ENCODE data around the gene TMPRSS2. TPM values are rescaled to one million over a fixed set of nuclear protein-coding genes. Genes with fewer than 3 reads are reported as not detected.

TMPRSS2 gene
- polyA plus RNA-seq, 4 donors: 35.5 to 50.1 (median 37.1) TPM

DNA sequence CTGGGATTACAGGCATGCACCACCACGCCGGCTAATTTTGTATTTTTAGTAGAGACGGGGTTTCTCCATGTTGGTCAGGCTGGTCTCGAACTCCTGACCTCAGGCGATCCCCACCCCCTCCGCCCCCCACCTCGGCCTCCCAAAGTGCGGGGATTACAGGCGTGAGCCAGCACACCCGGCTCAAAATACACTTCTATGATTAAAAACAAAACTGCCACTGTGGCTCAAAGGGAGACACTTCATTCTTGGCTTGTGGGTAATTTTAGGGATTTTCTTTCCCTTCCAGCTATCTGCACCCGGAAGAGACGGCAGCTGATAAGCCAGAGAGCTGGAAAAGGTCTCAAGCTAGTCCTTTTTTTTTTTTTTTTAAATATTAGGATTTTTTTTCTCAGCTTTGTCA is 24.5 kb downstream of the TMPRSS2 start:
- DNase-seq (ENCODE audit: low read depth in 4 of 4, low spot score in 3 of 4): no peak

DNA sequence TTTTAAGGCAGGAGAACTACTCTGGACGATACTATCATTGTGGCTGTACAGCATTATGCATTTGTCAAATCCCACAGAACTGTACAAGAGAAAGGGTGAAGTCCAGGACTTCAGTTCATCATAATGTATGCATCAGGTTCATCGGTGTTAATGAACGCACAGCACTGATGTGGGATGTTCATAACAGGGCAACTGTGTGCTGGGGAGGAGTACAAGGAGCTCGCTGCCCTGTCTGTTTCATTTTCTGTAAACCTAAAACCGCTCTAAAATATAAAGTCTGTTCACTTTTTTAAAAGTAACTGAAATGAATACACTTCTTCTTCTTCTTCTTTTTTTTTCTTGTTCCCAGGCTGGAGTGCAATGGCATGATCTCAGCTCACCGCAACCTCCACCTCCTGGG is 25.0 kb downstream of the TMPRSS2 start:
- no peak for DNase-seq (ENCODE audit: low read depth in 4 of 4, low spot score in 3 of 4)

DNA sequence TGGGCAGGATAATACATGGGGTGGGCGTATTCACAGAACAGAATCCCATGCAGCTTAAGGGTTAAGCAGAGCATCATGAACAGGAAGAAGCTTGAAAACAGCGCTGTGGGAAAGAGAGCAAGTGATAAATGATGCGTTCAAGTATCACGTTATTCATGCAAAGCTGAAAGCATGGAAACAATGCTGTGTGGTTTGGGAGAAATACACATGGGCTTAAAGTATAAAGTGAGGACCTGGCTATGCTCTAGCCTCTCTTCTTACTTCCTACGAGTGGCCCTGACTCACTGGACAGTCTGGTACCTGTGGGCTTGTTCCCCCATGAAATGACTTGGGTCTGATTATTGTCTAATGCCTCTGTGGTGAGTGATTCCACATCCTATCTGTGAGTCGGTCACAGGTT is 25.7 kb downstream of the TMPRSS2 start:
- no peak for DNase-seq (ENCODE audit: low read depth in 4 of 4, low spot score in 3 of 4)

DNA sequence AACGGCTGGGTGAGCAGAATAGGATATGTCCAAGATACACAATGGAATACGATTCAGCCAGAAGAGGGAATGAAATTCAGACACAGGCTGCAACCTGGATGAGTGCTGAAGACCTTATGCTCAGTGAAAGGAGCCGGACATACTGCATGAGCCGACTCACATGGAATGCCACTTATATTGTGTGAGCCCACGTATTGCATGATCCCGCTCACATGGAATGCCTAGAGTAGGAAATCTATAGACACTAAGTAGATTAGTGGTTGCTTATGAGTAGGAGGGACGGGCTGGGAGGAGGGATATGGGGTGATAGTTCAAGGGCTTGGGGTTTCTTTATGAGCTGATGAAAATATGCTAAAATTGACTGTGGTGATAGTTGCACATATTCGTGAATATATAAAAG is 26.8 kb downstream of the TMPRSS2 start:
- DNase-seq (ENCODE audit: low read depth in 4 of 4, low spot score in 3 of 4): no peak

DNA sequence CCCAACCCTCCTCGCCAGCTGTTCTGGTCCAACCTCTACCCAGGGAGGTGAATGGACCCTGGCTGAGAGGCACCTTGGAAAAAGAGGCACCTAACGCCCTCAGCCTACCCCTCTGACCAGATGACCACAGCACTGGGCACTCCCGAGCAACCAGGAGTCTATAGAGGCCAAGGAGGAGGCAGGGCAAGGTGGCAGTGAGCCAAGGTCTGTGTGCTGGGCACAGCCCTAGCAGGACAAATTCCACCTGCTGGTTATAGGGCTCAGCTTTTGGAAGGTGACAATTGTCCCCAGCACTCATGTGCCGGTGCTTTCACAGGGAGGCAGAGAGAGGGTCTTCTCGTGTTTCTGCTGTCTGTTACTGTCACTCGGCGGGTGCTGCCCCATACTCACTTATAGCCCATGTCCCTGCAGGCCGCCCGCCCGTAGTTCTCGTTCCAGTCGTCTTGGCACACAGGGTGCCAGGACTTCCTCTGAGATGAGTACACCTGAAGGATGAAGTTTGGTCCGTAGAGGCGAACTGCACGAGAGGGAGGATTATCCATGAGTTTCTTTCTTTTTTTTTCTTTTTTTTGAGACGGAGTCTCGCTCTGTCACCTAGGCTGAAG is 27.8 kb downstream of the TMPRSS2 start:
- no peak for DNase-seq (ENCODE audit: low read depth in 4 of 4, low spot score in 3 of 4)

DNA sequence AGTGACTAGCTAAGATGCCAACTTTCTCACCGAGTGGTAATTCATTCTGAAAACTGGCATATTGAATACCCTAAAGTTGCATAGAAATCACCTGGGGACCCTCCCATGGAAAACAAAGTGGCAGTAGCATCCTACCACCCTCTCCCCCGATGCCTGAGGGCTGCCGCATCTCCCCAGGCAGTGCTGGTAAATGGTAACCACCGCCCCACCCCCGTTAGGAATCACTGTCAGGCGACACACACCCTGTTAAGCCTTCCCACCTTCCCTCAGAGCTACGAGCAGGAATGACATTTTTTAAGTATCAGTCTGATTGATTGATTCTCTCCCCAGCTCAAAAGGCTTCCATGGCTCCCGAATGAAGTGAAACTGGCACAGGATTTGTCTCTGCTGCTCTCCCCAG is 28.3 kb downstream of the TMPRSS2 start:
- no peak for DNase-seq (ENCODE audit: low read depth in 4 of 4, low spot score in 3 of 4)

DNA sequence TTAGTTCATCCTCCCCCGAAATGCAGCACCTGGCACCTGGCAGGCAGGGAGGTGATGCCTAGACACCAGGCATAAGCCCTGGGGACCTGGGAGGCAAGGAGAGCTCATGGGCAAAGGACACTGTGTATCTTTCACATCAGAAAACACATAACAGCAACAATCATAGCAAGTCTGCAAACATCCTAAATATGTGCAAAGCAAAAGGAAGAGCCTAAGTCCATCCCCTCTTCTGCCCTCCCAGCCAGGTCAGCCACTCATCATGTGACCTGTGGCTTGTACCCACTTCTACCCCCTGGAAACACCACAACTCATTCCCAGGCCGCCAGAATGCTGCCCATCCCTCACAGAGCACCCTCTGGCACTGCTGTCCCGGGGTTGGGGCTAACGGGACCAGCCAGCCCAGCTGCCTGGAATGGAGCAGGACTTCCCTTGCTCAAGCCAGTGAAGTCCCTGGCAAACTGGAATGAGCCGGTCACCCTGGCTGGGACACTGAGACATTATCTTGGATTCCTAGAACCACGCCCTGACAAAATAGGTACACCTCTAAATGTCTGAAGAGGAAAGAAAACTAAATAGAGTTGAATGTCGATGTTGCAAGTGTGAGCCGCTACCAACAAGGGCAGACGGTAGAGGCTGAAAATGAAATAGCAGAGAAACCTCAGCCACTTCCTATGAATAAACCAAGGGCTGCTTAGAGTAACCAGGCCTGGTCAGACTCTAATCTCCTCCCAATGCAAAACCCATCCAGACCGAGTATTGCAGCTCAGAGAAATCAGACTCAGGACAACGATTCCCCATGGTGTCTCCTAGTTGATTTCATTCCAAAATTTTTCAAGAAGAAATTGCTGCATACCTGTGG is 29.4 kb downstream of the TMPRSS2 start:
- DNase-seq (ENCODE audit: low read depth in 4 of 4, low spot score in 3 of 4): no peak

DNA sequence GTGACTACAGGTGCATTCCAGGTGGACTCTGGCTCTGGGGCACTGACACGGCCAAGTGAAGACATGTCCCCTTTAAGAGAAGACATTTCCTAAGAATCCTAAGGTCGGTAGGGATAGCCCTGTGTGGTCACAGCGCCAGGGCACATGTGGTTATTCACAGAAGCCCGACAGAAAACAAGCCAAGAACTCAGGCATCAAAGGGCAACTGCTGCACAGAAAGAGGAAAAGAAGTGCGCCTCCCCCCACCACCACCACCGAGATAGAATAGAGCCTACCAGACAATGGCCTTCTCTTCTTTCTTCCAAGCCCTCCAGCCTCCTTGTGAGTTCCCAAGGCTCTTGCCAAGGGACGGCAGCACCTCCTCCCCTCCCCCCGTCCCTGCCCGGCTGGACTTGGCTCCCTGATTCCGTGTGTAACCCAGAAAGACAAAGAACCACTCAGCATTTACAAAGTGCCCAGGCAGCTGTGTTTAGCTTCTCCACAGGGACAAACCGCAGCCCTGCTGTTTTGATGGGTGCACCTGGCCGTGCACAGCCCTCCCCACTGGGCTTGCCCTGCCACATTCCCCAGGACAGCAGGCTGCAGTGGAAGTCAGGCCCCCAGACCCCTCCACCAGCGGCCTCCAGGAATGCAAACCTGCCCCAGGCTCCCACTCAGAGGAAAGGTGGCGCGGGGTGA is 30.2 kb downstream of the TMPRSS2 start:
- no peak for DNase-seq (ENCODE audit: low read depth in 4 of 4, low spot score in 3 of 4)

DNA sequence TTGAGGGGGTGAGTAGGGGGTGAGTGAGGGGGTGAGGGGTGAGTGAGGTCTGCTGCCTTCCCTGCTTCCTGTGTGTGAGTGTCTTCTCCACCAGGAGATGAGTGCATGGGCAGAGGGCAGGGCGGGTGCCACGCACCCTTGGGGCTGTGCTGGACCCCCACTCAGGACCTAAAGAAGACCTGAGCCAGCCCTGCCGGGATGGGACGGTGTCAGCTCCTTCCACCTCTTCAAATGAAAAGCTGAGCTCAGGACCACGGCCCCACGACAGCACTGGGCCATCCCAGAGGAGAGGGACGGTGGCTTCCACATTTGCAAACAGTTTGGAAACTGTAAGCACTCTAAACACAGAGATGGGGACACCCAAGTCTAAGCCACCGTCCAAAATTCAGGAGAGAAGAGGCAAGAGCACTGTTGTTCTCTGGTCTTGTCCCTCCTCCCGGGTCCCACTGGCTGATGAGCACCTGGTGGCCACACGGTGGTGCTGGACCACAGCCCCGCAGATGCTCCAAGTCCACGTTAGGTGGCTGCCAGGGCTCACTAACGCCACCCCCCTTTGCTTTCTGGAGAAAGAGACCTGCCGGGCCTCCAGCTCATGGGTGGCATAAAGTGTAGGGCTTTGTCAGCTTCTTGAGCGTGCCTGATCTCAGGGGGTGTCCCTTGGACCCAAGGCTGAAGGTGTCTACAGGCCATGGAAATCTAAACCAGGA is 32.1 kb downstream of the TMPRSS2 start:
- no peak for DNase-seq (ENCODE audit: low read depth in 4 of 4, low spot score in 3 of 4)

DNA sequence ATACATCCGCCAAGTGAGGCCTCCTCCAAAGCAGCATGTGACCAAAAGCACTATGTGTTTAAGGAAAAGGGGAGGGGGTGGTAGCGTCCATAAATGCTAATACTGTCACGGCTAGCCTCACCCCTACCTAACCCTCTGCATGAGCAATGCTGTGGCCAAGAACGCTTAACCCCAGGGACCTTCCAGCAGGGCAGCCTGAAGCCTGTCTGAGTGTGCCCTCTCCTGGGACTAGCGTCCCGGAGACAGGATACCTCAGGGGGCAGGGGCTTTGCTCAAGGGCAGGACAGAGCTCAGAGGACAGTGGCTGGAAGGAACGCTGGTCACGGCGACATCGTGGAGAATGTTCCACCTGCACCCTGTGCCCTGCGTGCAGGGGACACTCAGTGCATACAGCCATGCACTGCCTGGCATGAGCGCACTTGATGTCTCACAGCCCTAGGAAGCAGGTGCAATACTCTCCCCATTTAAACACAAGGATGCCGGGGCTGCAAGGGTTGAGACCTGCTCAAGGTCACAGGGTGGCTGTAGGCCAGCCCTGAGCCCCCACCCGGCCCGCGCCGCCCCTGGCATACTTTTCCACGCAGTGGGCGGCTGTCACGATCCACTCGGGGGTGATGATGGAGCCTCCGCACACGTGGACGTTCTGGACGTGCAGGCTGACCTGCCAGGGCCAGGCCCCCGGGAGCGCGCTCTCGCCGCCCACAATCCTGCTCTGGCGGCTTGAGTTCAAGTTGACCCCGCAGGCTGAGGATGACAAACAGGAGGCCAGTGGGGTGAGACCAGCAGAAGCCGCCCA is 35.0 kb downstream of the TMPRSS2 start:
- DNase-seq (ENCODE audit: low read depth in 4 of 4, low spot score in 3 of 4): no peak

DNA sequence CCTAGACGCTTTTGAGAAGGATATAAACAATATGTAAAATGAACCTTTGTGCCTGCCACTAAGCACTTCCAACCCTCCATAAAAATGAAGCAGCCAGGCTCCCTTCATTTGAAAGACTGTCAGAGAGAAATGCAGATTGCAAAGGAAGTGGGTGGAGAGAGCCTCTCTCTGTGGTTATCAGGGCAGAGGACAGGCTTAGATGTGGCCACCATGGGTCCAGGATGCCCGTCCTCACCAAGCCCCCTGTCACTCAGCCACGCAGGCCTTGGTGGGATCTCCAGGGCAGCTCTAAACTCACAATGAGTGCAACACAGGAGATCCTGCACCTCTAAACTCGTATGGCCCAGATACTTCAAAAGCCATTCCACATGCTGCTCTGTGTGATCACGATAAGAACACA is 37.9 kb downstream of the TMPRSS2 start:
- no peak for DNase-seq (ENCODE audit: low read depth in 4 of 4, low spot score in 3 of 4)

DNA sequence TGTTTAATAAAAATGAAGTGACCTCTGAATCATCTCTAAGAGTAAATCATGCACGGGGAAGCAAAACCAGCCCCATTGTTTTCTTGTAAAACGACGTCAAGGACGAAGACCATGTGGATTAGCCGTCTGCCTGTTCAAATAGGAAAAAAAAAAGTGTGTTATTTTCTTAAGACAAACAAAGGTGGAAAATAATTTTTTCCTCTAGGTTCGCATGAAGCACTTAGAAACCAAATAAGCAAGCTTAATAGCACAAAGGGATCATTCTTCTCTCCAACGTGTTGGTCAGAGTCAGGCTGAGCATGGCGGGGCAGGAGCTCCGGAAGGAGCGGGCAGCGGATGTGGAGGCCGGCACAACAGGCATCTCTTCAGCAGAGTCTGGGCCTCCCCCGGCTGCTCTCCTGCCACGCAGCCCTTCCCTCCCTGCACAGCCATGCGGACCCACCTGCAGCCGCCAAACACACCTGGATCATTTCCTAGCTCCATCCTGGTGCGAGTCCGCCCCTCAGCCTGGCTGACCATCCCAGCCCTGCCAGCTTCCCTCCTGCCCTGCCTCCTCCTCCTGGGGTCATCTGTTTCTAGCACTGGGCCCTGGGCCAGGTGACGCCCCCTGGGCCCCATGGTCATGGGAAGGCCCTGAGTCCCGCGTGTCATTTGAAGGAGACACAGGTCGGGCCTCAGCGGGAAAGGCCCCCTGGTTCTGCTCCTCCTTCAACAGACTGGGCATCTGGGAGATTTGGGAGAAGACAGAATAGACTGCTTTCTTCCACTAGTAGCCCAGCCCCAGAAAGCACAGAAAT is 41.7 kb downstream of the TMPRSS2 start:
- no peak for DNase-seq (ENCODE audit: low read depth in 4 of 4, low spot score in 3 of 4)

DNA sequence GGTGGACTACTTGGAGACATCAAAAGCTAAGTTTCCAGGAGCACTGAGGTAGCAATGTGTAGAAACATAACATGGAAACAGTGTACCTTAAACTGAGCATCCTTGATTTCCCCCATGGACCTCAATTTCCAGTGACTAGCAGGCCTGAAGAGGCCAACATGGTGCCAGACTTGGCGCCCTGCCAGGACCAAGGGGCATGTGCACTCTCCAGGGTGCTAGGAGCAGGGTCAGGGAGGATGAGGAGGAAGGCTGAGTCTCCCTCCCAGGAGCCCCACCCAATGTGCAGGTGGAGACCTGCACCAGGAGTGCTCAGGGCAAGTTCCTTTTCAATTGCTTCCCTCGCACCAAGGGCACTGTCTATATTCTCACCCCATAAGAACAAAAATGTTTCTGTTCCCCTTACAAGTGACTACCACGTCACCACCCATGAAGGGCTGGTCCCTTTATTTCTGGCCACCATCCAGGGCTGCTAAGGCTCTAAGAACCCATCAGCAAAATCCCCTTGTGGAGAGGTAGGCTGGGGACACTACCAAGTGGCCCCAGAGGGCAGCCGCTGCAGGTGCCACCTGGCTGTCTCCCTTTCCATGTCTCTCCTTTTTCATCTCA is 42.7 kb downstream of the TMPRSS2 start:
- no peak for DNase-seq (ENCODE audit: low read depth in 4 of 4, low spot score in 3 of 4)

DNA sequence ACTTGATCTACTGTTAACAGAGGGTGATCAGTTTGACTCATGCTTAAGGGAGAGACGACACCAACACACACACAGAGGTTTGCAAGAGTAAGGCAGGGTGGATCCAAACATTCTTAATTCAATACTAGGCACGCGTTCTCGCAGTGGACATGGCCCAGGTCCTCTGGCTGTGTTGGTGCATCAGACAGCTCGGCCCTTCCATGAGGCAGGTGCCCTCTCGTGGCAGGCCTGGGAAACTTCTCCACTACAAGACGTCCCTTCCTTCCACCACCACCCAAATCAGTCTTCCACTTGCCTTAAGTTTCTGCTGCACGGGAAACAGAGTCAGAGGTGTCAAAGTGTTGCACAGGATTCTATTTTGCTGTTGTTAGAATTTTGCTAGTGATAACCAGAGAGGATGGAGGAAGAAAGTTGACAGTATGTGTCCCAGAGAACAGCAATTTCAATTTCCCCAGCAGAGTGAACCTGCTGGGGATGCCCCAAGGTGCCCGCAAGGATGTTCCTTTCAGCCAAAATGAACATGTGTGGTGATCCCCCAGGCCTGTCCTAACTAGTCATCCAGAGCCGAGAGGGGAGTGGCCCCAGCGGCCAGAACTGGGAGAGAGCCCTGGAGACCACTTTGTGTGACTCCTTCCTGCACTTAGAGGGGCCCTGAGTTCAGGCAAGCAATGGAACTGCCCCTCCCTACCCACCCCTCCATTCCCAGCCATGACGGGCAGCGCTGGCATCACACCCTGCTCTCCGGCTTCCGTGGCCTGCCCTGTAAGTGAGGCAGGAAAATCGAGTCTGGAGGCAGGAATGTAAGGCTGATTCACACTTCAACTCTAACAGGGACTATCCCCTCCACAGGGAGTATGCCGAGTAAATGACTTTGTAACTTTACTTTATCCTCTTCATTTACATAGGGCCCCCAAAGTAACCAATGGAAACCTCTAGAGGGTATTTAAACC is 47.1 kb downstream of the TMPRSS2 start:
- peak in 2 of 4 donors; percentile 33 to 38 for DNase-seq (ENCODE audit: low read depth in 4 of 4, low spot score in 3 of 4)

DNA sequence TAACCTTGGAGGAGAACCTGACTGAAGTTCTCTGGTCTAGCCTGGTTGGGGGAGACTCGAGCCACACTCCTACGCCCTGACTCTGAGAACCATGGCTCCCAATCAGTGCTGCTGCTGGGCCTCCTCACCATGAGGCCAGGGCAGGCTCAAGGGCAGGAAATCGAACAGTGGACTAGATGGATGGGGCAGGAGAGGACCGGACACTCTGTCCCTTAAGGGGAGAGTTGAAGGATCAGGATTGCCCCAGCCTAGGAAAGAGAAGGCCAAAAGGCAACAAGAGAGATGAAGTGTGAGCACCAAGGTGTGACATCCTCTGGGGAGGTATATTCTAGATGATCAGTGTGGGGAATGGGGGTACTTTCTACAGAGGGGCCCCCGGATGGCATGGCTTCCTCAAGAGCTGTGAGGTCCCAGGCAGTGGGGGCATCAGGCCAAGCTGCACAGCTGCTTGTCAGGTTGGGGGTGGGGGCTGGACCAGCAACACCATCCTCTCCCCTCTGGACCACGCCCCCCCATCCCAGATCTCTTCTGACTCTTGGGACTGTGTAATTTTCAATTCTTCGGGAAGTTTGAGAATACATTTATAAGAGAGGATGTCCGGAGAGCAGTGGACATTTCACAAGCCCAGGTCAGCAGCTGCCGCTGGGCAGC is 47.9 kb downstream of the TMPRSS2 start:
- no peak for DNase-seq (ENCODE audit: low read depth in 4 of 4, low spot score in 3 of 4)

DNA sequence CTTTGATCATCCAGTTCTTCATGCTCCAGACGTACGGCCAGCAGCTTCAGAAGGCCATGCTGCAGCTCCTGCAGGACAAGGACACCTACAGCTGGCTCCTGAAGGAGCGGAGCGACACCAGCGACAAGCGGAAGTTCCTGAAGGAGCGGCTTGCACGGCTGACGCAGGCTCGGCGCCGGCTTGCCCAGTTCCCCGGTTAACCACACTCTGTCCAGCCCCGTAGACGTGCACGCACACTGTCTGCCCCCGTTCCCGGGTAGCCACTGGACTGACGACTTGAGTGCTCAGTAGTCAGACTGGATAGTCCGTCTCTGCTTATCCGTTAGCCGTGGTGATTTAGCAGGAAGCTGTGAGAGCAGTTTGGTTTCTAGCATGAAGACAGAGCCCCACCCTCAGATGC is 49.4 kb downstream of the TMPRSS2 start:
- no peak for DNase-seq (ENCODE audit: low read depth in 4 of 4, low spot score in 3 of 4)

DNA sequence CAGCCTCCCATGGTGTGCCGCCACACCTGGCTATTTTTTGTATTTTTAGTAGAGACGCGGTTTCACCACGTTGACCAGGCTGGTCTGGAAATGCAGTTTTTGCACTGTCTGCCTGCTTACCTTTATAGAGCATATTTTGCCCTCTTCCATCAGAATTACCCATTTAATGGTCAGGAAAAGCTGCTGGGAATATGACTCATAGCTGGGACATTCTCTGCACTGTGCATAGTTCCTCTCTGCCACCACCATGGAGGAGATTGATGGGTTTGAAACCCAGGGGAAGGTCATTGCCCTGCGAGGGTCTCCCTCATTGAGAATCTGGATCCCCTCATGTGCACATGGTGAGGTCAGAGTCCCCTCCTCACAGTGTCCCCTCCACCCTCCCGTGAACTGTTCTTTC is 49.8 kb downstream of the TMPRSS2 start:
- no peak for DNase-seq (ENCODE audit: low read depth in 4 of 4, low spot score in 3 of 4)

All from right renal pelvis (tissue), 4 donors.